ENCODE results near the gene PTGDS. TPM values are rescaled to one million over a fixed set of nuclear protein-coding genes. Genes with fewer than 3 reads are reported as not detected.
A peak's percentile ranks its signal among the peaks of the same experiment; 100 is the strongest.

Gene PTGDS
- total and polyA plus RNA-seq, 7 experiments from 2014 or later = 0.97 to 68.7 (median 4.3) TPM; not detected in 2

DNA sequence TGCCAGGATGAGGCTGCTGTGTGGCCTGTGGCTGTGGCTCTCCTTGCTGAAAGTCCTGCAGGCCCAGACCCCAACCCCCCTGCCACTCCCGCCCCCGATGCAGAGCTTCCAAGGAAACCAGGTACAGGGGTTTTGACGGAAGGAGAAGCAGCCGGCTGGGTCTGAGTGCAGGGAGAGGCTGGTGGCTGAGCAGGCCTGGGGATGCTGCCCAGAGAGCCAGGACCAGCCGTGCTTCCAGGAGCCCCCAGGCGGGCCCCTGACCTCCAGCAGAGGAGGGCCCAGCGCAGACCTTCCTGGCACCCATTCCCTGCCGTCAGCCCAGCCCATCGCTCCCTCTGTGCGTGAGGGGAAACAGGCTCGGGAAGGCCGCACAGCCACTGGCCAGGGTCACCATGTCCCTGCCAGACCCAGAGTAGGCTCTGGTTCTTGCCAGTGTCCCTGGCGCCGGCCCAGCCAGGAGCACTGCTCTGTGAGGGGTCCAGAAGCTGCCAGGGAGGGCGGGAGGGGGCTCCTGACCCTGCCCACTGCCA is 24.9 kb upstream of the PTGDS start:
- H3K4me3 ChIP-seq (ENCODE audit: low read length) = no peak overlapping the region
- H3K4me3 Mint-ChIP-seq = no peak overlapping the region
- H3K27me3 ChIP-seq (ENCODE audit: control insufficient read depth in 2 of 2, insufficient read depth in 2 of 2, low read length in 2 of 2) = no peaks in the 10 kb centered on the region
- peaks cover 0 to 10% of the 10 kb centered on the region in 2 donors for H3K4me1 ChIP-seq (ENCODE audit: control insufficient read depth in 2 of 2, insufficient read depth in 2 of 2, low read length in 2 of 2)
- H3K4me1 Mint-ChIP-seq = peaks cover 0 to 13% (median 0%) of the 10 kb centered on the region in 7 donors
- POLR2A ChIA-PET = interaction anchor here (0.6 kb wide), 1 partner anchor 106 kb away, joined by 3 read pairs; no protein-coding TSS in a partner anchor
- H3K9me3 ChIP-seq (ENCODE audit: control insufficient read depth in 2 of 3, low read length in 3 of 3) = no peaks in the 10 kb centered on the region
- H3K27me3 Mint-ChIP-seq = no peaks in the 10 kb centered on the region
- ATAC-seq (no peak), DNase-seq (peak in 1 of 9 donors; percentile 4)
- H3K36me3 ChIP-seq (ENCODE audit: control insufficient read depth in 2 of 3, insufficient read depth in 3 of 3, low read length in 3 of 3) = no peaks in the 10 kb centered on the region
- no peak overlapping the region for H3K27ac Mint-ChIP-seq
- intact Hi-C loops (cut with micrococcal nuclease) = loop anchor here in 1 of 2 donors (5.0 kb wide), 1 partner anchor 40 kb away; the partner anchor contains the start of gene PAXX
- H3K9me3 Mint-ChIP-seq = peaks cover 0 to 7% (median 0%) of the 10 kb centered on the region in 11 donors
- CTCF ChIA-PET = no interaction called here
- no peaks in the 10 kb centered on the region for H3K36me3 Mint-ChIP-seq
- H3K27ac ChIP-seq (ENCODE audit: low read depth, low read length) = no peak overlapping the region

DNA sequence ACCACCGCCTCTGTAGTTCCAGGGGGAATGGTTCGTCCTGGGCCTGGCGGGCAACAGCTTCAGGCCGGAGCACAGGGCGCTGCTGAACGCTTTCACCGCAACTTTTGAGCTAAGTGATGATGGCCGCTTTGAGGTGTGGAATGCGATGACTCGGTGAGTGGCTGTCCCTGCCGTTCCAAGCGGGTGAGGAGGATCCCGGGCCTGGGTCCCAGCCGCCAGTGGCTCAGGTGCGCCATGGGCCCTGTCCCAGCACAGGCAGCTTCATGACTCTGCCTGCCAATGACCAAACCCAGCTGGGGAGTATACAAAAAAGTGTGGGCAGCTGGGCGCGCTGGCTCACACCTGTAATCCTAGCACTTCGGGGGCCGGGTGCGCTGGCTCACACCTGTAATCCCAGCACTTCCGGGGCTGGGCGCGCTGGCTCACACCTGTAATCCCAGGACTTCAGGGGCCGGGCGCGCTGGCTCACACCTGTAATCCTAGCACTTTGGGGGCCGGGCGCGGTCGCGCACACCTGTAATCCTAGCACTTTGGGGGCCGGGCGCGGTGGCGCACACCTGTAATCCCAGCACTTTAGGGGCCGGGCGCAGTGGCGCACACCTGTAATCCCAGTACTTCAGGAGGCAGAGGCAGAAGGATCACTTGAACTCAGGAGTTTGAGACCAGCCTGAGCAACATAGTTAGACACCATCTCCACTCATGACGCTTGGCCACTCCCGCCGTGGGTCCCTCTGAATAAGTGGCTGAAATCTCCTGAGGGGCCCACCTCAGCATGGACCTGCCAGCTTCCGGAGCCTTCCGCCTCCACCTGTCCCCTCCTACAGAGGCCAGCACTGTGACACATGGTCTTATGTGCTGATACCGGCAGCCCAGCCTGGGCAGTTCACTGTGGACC is 24.2 kb upstream of the PTGDS start:
- H3K4me3 ChIP-seq (ENCODE audit: low read length) = no peak overlapping the region
- no peaks in the 10 kb centered on the region for H3K36me3 Mint-ChIP-seq
- peaks cover 0 to 7% (median 0%) of the 10 kb centered on the region in 11 donors for H3K9me3 Mint-ChIP-seq
- H3K4me1 ChIP-seq (ENCODE audit: control insufficient read depth in 2 of 2, insufficient read depth in 2 of 2, low read length in 2 of 2) = peaks cover 0 to 11% of the 10 kb centered on the region in 2 donors
- H3K27ac Mint-ChIP-seq = no peak overlapping the region
- ChIA-PET POLR2A (interaction anchor here (0.6 kb wide), 1 partner anchor 106 kb away, joined by 3 read pairs; no protein-coding TSS in a partner anchor), CTCF (interaction anchor here (0.9 kb wide), 1 partner anchor 76 kb away, joined by 3 read pairs; no protein-coding TSS in a partner anchor)
- intact Hi-C loops (cut with micrococcal nuclease) = loop anchor here in 1 of 2 donors (5.0 kb wide), 1 partner anchor 39 kb away; the partner anchor contains the start of gene PAXX
- DNase-seq = peak in 1 of 9 donors; percentile 7
- peaks cover 0 to 11% (median 0%) of the 10 kb centered on the region in 7 donors for H3K4me1 Mint-ChIP-seq
- H3K9me3 ChIP-seq (ENCODE audit: control insufficient read depth in 2 of 3, low read length in 3 of 3) = no peaks in the 10 kb centered on the region
- H3K4me3 Mint-ChIP-seq = no peak overlapping the region
- no peak for ATAC-seq
- no peak overlapping the region for H3K27ac ChIP-seq (ENCODE audit: low read depth, low read length)
- no peaks in the 10 kb centered on the region for H3K27me3 Mint-ChIP-seq
- H3K36me3 ChIP-seq (ENCODE audit: control insufficient read depth in 2 of 3, insufficient read depth in 3 of 3, low read length in 3 of 3) = no peaks in the 10 kb centered on the region
- H3K27me3 ChIP-seq (ENCODE audit: control insufficient read depth in 2 of 2, insufficient read depth in 2 of 2, low read length in 2 of 2) = no peaks in the 10 kb centered on the region

DNA sequence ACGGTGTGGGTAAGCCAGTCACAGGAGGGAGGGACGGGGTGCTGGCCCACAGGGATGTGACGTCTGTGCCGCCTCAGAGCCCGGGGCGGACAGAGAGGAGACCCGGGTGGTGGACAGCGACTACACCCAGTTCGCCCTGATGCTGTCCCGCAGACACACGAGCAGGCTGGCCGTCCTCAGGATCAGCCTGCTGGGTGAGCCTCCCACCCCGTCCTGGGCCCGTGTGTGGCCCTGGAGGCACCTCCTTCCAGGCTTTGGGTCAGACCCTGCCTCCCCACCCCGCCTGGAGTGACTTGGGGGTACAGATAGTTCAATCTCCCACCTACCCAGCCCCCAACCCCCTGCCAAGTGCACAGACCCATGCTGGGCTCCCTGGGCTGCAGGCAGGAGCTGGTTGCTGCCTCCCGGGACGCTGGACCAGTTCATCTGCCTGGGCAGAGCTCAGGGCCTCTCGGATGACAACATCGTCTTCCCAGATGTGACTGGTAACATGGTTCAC is 23.5 kb upstream of the PTGDS start:
- H3K36me3 ChIP-seq (ENCODE audit: control insufficient read depth in 2 of 3, insufficient read depth in 3 of 3, low read length in 3 of 3) = no peaks in the 10 kb centered on the region
- DNase-seq = no peak
- H3K9me3 ChIP-seq (ENCODE audit: control insufficient read depth in 2 of 3, low read length in 3 of 3) = no peaks in the 10 kb centered on the region
- intact Hi-C loops (cut with micrococcal nuclease) = loop anchor here in 1 of 2 donors (5.0 kb wide), 1 partner anchor 38 kb away; the partner anchor contains the start of gene PAXX
- H3K27me3 Mint-ChIP-seq = no peaks in the 10 kb centered on the region
- no peak overlapping the region for H3K4me3 ChIP-seq (ENCODE audit: low read length)
- no peaks in the 10 kb centered on the region for H3K27me3 ChIP-seq (ENCODE audit: control insufficient read depth in 2 of 2, insufficient read depth in 2 of 2, low read length in 2 of 2)
- H3K27ac Mint-ChIP-seq = no peak overlapping the region
- POLR2A ChIA-PET = no interaction called here
- H3K36me3 Mint-ChIP-seq = no peaks in the 10 kb centered on the region
- CTCF ChIA-PET = interaction anchor here (0.9 kb wide), 1 partner anchor 75 kb away, joined by 3 read pairs; no protein-coding TSS in a partner anchor
- H3K27ac ChIP-seq (ENCODE audit: low read depth, low read length) = no peak overlapping the region
- no peak overlapping the region for H3K4me3 Mint-ChIP-seq
- peaks cover 0 to 12% (median 0%) of the 10 kb centered on the region in 7 donors for H3K4me1 Mint-ChIP-seq
- H3K4me1 ChIP-seq (ENCODE audit: control insufficient read depth in 2 of 2, insufficient read depth in 2 of 2, low read length in 2 of 2) = peaks cover 0 to 18% of the 10 kb centered on the region in 2 donors
- H3K9me3 Mint-ChIP-seq = peaks cover 0 to 7% (median 0%) of the 10 kb centered on the region in 11 donors
- no peak for ATAC-seq

DNA sequence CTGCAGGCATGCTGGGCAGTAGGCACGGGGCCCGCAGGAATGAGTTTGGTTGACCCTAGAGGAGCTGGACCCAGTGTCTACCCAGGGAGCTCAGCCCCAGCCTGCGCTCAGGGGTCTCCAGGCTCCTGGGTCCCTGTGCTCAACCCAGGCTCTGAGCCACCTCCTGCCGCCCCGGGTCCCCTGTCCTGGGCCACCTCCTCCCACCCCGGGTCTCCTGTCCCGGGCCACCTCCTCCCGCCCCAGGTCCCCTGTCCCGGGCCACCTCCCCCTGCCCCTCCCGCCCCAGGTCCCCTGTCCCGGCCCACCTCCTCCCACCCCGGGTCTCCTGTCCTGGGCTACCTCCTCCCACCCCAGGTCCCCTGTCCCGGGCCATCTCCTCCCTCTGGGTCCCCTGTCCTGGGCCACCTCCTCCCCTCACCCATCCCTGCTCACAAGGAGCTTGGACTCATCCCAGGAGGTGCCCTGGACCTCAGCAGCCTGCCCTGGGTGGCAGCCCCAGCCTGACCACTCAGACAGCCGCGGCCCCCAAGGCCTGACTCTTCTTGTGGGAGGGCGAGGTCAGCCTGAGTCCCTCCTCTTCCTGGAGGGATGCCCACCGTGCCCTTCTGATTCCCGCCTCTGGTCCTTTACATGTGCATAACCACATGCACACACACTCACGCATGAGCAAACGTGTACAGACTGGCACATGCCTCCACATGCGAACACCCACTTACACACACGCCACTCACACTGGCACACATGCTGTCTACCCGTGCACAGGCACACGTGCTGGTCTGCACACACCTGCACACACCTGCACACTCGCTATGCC is 22.8 kb upstream of the PTGDS start:
- intact Hi-C loops (cut with micrococcal nuclease) = loop anchor here in 1 of 2 donors (5.0 kb wide), 1 partner anchor 38 kb away; the partner anchor contains the start of gene PAXX
- Histone ChIP-seq H3K27ac (ENCODE audit: low read depth, low read length) (no peak overlapping the region), H3K4me3 (ENCODE audit: low read length) (no peak overlapping the region), H3K27me3 (ENCODE audit: control insufficient read depth in 2 of 2, insufficient read depth in 2 of 2, low read length in 2 of 2) (no peaks in the 10 kb centered on the region), H3K36me3 (ENCODE audit: control insufficient read depth in 2 of 3, insufficient read depth in 3 of 3, low read length in 3 of 3) (no peaks in the 10 kb centered on the region), H3K4me1 (ENCODE audit: control insufficient read depth in 2 of 2, insufficient read depth in 2 of 2, low read length in 2 of 2) (peaks cover 0 to 24% of the 10 kb centered on the region in 2 donors), H3K9me3 (ENCODE audit: control insufficient read depth in 2 of 3, low read length in 3 of 3) (no peaks in the 10 kb centered on the region)
- ATAC-seq (no peak), DNase-seq (no peak)
- no peaks in the 10 kb centered on the region for H3K36me3 Mint-ChIP-seq
- no peaks in the 10 kb centered on the region for H3K27me3 Mint-ChIP-seq
- peaks cover 0 to 12% (median 0%) of the 10 kb centered on the region in 7 donors for H3K4me1 Mint-ChIP-seq
- ChIA-PET CTCF (interaction anchor here (0.9 kb wide), 1 partner anchor 74 kb away, joined by 3 read pairs; no protein-coding TSS in a partner anchor), POLR2A (no interaction called here)
- peak overlapping the region in 1 of 10 donors; percentile 25 for H3K4me3 Mint-ChIP-seq
- H3K9me3 Mint-ChIP-seq = peaks cover 0 to 7% (median 0%) of the 10 kb centered on the region in 11 donors
- H3K27ac Mint-ChIP-seq = peak overlapping the region in 1 of 9 donors; percentile 7

DNA sequence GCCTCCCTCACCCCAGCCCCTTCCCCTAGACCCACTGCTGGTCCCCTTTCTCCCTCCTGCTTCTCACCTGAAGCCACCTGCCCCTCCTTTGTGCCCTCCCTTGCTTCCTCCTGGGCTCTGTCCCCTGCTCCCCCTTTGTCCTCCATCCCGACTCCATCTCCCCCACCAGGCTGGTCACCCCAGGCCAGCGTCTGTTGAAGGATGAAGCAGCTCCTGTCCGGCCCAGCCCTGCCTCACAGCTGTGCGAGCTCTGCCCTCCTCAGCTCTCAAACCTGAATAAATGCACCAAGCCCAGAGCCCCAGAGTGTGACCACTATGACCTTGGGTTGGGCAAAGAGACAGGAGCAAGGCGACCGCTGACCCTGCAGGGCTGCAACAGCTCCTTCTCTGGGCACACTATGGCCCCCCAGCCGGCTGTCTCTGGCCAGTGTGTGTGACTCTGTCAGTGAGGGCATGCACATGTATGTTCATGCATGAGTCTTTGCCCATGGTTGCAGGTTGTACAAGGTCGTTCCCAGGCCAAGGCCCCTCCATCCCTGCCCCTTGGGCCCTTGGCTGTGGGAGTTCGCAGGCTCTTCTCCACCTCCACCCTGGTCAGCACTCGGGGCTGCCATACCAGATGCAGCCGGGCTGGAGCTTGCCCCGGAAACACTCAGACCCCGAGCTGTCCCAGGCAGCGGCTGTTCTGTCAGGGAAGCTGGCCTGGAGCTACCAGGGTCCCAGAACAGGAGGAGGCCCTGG is 21.9 kb upstream of the PTGDS start:
- peaks cover 0 to 28% of the 10 kb centered on the region in 2 donors for H3K4me1 ChIP-seq (ENCODE audit: control insufficient read depth in 2 of 2, insufficient read depth in 2 of 2, low read length in 2 of 2)
- Mint-ChIP-seq H3K27me3 (no peaks in the 10 kb centered on the region), H3K4me1 (peaks cover 0 to 15% (median 4%) of the 10 kb centered on the region in 7 donors), H3K4me3 (no peak overlapping the region), H3K36me3 (no peaks in the 10 kb centered on the region), H3K27ac (no peak overlapping the region), H3K9me3 (peaks cover 0 to 7% (median 0%) of the 10 kb centered on the region in 11 donors)
- H3K36me3 ChIP-seq (ENCODE audit: control insufficient read depth in 2 of 3, insufficient read depth in 3 of 3, low read length in 3 of 3) = no peaks in the 10 kb centered on the region
- ATAC-seq (no peak), DNase-seq (no peak)
- ChIA-PET POLR2A (no interaction called here), CTCF (no interaction called here)
- no peak overlapping the region for H3K27ac ChIP-seq (ENCODE audit: low read depth, low read length)
- H3K27me3 ChIP-seq (ENCODE audit: control insufficient read depth in 2 of 2, insufficient read depth in 2 of 2, low read length in 2 of 2) = no peaks in the 10 kb centered on the region
- no peaks in the 10 kb centered on the region for H3K9me3 ChIP-seq (ENCODE audit: control insufficient read depth in 2 of 3, low read length in 3 of 3)
- no peak overlapping the region for H3K4me3 ChIP-seq (ENCODE audit: low read length)
- intact Hi-C loops (cut with micrococcal nuclease) = no loop called here
